H1 (cell line): ENCODE data around the gene PAXX. TPM values are rescaled to one million over a fixed set of nuclear protein-coding genes. Genes with fewer than 3 reads are reported as not detected.

ENCODE experiments used
- CTCF ChIA-PET: fragments of 300-600 bp; sonication (Branson Sonifier 250); formaldehyde crosslinking; loops from one replicate; lab custom pipeline; 2021; ENCODE audit not compliant: partially characterized antibody; lab: Charles Lee
- POLR2A ChIA-PET: fragments of 300-600 bp; sonication (Branson Sonifier 250); formaldehyde crosslinking; loops from one replicate; lab custom pipeline; 2021; ENCODE audit warnings: inconsistent platforms; ENCODE audit not compliant: partially characterized antibody; lab: Charles Lee
- DNase-seq, 2 experiments: peaks; one replicate each; pipeline versions ENCODE4 v3.0.0 to v3.0.0-alpha.2; 2010 to 2022; ENCODE audit warnings: low spot score in 2 of 2, low read depth in 1 of 2, mixed read lengths in 1 of 2
- FAIRE-seq: peaks from 2 replicates; lab custom pipeline; 2011; peaks lifted over from hg19 to GRCh38; lab: Jason Lieb, UNC
- H2AFZ ChIP-seq: 2 replicates; pipeline ENCODE4 v1.8.1; 2012; ENCODE audit warnings: low read length, inconsistent platforms
- H2AK5ac ChIP-seq: 2 replicates; pipeline ENCODE4 v1.6.1; 2013; ENCODE audit warnings: low read depth, low read length
- H2BK120ac ChIP-seq: replicated peaks from 2 replicates; pipeline ENCODE3; 2013; ENCODE audit warnings: low read depth, low read length, inconsistent platforms
- H2BK12ac ChIP-seq: 2 replicates; pipeline ENCODE4 v1.6.1; 2013; ENCODE audit warnings: low read depth, low read length
- H2BK15ac ChIP-seq: 2 replicates; pipeline ENCODE4 v1.6.1; 2013; ENCODE audit warnings: low read length
- H2BK20ac ChIP-seq: 2 replicates; pipeline ENCODE4 v1.6.1; 2013; ENCODE audit warnings: low read length
- H2BK5ac ChIP-seq: 2 replicates; pipeline ENCODE4 v1.6.1; 2013; ENCODE audit warnings: low read depth, low read length
- H3K14ac ChIP-seq: 2 replicates; pipeline ENCODE4 v1.6.1; 2013; ENCODE audit warnings: inconsistent platforms; ENCODE audit not compliant: insufficient read length
- H3K18ac ChIP-seq: 2 replicates; pipeline ENCODE4 v1.6.1; 2013; ENCODE audit warnings: low read length; ENCODE audit errors: extremely low read depth
- H3K23ac ChIP-seq: 2 replicates; pipeline ENCODE4 v1.6.1; 2013; ENCODE audit warnings: inconsistent platforms; ENCODE audit not compliant: insufficient read length
- H3K23me2 ChIP-seq: 2 replicates; pipeline ENCODE4 v1.6.1; 2013; ENCODE audit warnings: low read depth, low read length
- H3K27ac ChIP-seq: 2 replicates; pipeline ENCODE4 v1.6.1; 2011; ENCODE audit warnings: low read depth, low read length, inconsistent platforms
- H3K27me3 ChIP-seq, 4 experiments: replicated peaks in 1 of 4; 1 replicate in 1 of 4; 2 replicates in 3 of 4; pipeline versions ENCODE4 v1.6.1 to v1.8.1; 2011 to 2013; ENCODE audit warnings: low read length in 3 of 4, mild to moderate bottlenecking in 3 of 4, inconsistent platforms in 2 of 4, mixed read lengths in 2 of 4, moderate library complexity in 1 of 4; ENCODE audit not compliant: control insufficient read depth in 3 of 4, insufficient read depth in 3 of 4; ENCODE audit errors: extremely low read depth in 1 of 4
- H3K36me3 ChIP-seq, 4 experiments: 2 replicates each; pipeline versions ENCODE4 v1.6.1 to v1.8.1; 2011 to 2013; ENCODE audit warnings: mild to moderate bottlenecking in 4 of 4, low read length in 3 of 4, moderate library complexity in 2 of 4, control low read depth in 1 of 4, inconsistent platforms in 1 of 4; ENCODE audit not compliant: insufficient read depth in 4 of 4, control insufficient read depth in 2 of 4
- H3K4ac ChIP-seq: replicated peaks from 2 replicates; pipeline ENCODE3; 2013; ENCODE audit warnings: low read length, low read depth, mixed read lengths, inconsistent platforms; ENCODE audit not compliant: insufficient read length
- H3K4me1 ChIP-seq, 4 experiments: replicated peaks in 1 of 4; 1 replicate in 1 of 4; 2 replicates in 3 of 4; pipeline versions ENCODE4 v1.6.1 to v1.8.1; 2011 to 2013; ENCODE audit warnings: low read length in 3 of 4, inconsistent platforms in 2 of 4, mixed read lengths in 1 of 4; ENCODE audit not compliant: insufficient read depth in 4 of 4, control insufficient read depth in 3 of 4
- H3K4me2 ChIP-seq, 2 experiments: 2 replicates each; pipeline versions ENCODE4 v1.6.1 to v1.8.1; 2011 to 2013; ENCODE audit warnings: low read depth in 2 of 2, low read length in 2 of 2, control low read depth in 1 of 2, inconsistent platforms in 1 of 2, mild to moderate bottlenecking in 1 of 2; ENCODE audit not compliant: insufficient read depth in 1 of 2
- H3K4me3 ChIP-seq, 4 experiments: fragments of 200-600, 300-600 bp in 1 of 4; sonication (generic), shearing (Covaris generic), sonication (Bioruptor Twin) in 1 of 4; 2 replicates each; pipeline versions ENCODE4 v1.5.1 to v1.8.1; 2011 to 2016; ENCODE audit warnings: low read length in 4 of 4, low read depth in 3 of 4, control low read depth in 2 of 4, inconsistent platforms in 2 of 4, mild to moderate bottlenecking in 2 of 4, mixed read lengths in 1 of 4, moderate library complexity in 1 of 4; ENCODE audit not compliant: insufficient read depth in 2 of 4; ENCODE audit errors: extremely low read depth in 1 of 4
- H3K56ac ChIP-seq: replicated peaks from 2 replicates; pipeline ENCODE3; 2013; ENCODE audit warnings: low read depth, mild to moderate bottlenecking, mixed read lengths, low read length, inconsistent platforms; ENCODE audit not compliant: insufficient read length
- H3K79me1 ChIP-seq: 2 replicates; pipeline ENCODE4 v1.6.1; 2013; ENCODE audit warnings: low read depth, low read length, control low read depth
- H3K79me2 ChIP-seq, 2 experiments: 2 replicates each; pipeline versions ENCODE4 v1.6.1 to v1.8.1; 2012 to 2013; ENCODE audit warnings: low read length in 2 of 2, mild to moderate bottlenecking in 2 of 2, inconsistent platforms in 1 of 2; ENCODE audit not compliant: insufficient read depth in 2 of 2, control insufficient read depth in 1 of 2
- H3K9ac ChIP-seq, 4 experiments: replicated peaks in 1 of 4; 1 replicate in 1 of 4; 2 replicates in 3 of 4; pipeline versions ENCODE4 v1.6.1 to v1.8.1; 2011 to 2013; ENCODE audit warnings: low read depth in 3 of 4, low read length in 3 of 4, control low read depth in 2 of 4, mild to moderate bottlenecking in 2 of 4, moderate library complexity in 2 of 4, inconsistent platforms in 1 of 4; ENCODE audit errors: extremely low read depth in 1 of 4
- H3K9me3 ChIP-seq, 2 experiments: 2 replicates each; pipeline versions ENCODE4 v1.6.1 to v1.8.1; 2012 to 2013; ENCODE audit warnings: mild to moderate bottlenecking in 2 of 2, moderate library complexity in 2 of 2, control low read depth in 1 of 2, inconsistent platforms in 1 of 2, low read depth in 1 of 2, low read length in 1 of 2, mixed read lengths in 1 of 2; ENCODE audit not compliant: insufficient read depth in 2 of 2
- H4K20me1 ChIP-seq, 2 experiments: replicated peaks in 1 of 2; 2 replicates each; pipeline versions ENCODE3 to v1.8.1; 2011 to 2013; ENCODE audit warnings: inconsistent platforms in 2 of 2, low read length in 2 of 2, mild to moderate bottlenecking in 1 of 2; ENCODE audit not compliant: insufficient read depth in 2 of 2, control insufficient read depth in 1 of 2
- H4K5ac ChIP-seq: 2 replicates; pipeline ENCODE4 v1.6.1; 2013; ENCODE audit warnings: low read length, low read depth, mixed read lengths, inconsistent platforms; ENCODE audit not compliant: insufficient read length
- H4K8ac ChIP-seq: 2 replicates; pipeline ENCODE4 v1.8.0; 2013; ENCODE audit warnings: mild to moderate bottlenecking, moderate library complexity, low read length, inconsistent platforms; ENCODE audit not compliant: insufficient read depth; ENCODE audit errors: extremely low read depth
- H4K91ac ChIP-seq: replicated peaks from 2 replicates; pipeline ENCODE3; 2013; ENCODE audit warnings: low read length, mixed read lengths, inconsistent platforms; ENCODE audit not compliant: insufficient read length
- ASH2L ChIP-seq: fragments of 200-600, 300-600 bp; sonication (generic); IDR thresholded peaks from one replicate; pipeline ENCODE4 v1.7.1; 2017; ENCODE audit warnings: low read length
- ATF2 ChIP-seq: IDR thresholded peaks from 2 replicates; pipeline ENCODE4 v1.6.1; 2012; ENCODE audit warnings: low read length, inconsistent platforms
- BCL11A ChIP-seq, 2 experiments: IDR thresholded peaks; one replicate each; pipeline ENCODE4 v1.6.1; 2011; ENCODE audit warnings: low read depth in 2 of 2, low read length in 2 of 2, mild to moderate bottlenecking in 2 of 2
- CBX8 ChIP-seq: fragments of 300-800, 300-1000 bp; sonication (generic); IDR thresholded peaks from 2 replicates; pipeline ENCODE4 v1.7.1; 2016; ENCODE audit warnings: low read depth, low read length, borderline replicate concordance
- CHD1 ChIP-seq: IDR thresholded peaks from 2 replicates; pipeline ENCODE4 v1.6.1; 2012; ENCODE audit warnings: low read depth, low read length, improper control_type of control experiment
- E2F6 ChIP-seq: IDR thresholded peaks from 2 replicates; pipeline ENCODE4 v1.6.1; 2012; ENCODE audit warnings: inconsistent platforms
- KDM4A ChIP-seq: IDR thresholded peaks from one replicate; pipeline ENCODE4 v1.7.1; 2012; ENCODE audit warnings: low read depth, mild to moderate bottlenecking, moderate library complexity, low read length, inconsistent platforms; ENCODE audit not compliant: severe bottlenecking
- KDM5A ChIP-seq: fragments of 200-600 bp; IDR thresholded peaks from 2 replicates; pipeline ENCODE4 v1.7.1; 2012; ENCODE audit warnings: mild to moderate bottlenecking, low read length, inconsistent platforms, mixed read lengths
- PHF8 ChIP-seq: fragments of 200-600 bp; sonication (generic); conservative IDR thresholded peaks from 2 replicates; pipeline ENCODE4 v1.7.1; 2012; ENCODE audit warnings: low read depth, mild to moderate bottlenecking, inconsistent platforms, low read length, moderate library complexity
- SIRT6 ChIP-seq: IDR thresholded peaks from one replicate; pipeline ENCODE4 v1.7.1; 2012; ENCODE audit warnings: low read length, inconsistent platforms
- TCF12 ChIP-seq: IDR thresholded peaks from 2 replicates; pipeline ENCODE4 v1.6.1; 2011; ENCODE audit warnings: low read depth, mild to moderate bottlenecking, low read length
- TEAD4 ChIP-seq: IDR thresholded peaks from 2 replicates; pipeline ENCODE4 v1.6.1; 2012; ENCODE audit warnings: low read depth, low read length, inconsistent platforms, mixed read lengths
- WGBS, 2 experiments: shearing (Covaris generic) in 1 of 2; methylation state at CpG; one replicate each; pipeline versions ENCODE4 v1.1.6 to v1.1.7; 2013 to 2015; ENCODE audit warnings: low lambda C conversion rate in 2 of 2, mixed read lengths in 2 of 2, inconsistent platforms in 1 of 2, low coverage in 1 of 2, missing lambda C conversion rate in 1 of 2; ENCODE audit not compliant: insufficient replicate concordance in 2 of 2, insufficient coverage in 1 of 2, insufficient read length in 1 of 2; ENCODE audit errors: extremely low coverage in 1 of 2, missing lambda C conversion rate in 1 of 2; 5-methylcytosine and 5-hydroxymethylcytosine counted together
- polyA plus RNA-seq, 7 experiments: library from polyadenylated mRNA; depleted of rRNA in 3 of 7; stranded (reverse) in 5 of 7; unstranded in 2 of 7; fragments of >200 nt in 5 of 7; fragments of 200-250 nt in 2 of 7; gene quantifications; 1 replicate in 5 of 7; 2 replicates in 1 of 7; 4 replicates in 1 of 7; pipeline versions ENCODE4 v1.2.1 to v1.2.3, GENCODE V29; 2011 to 2013; ENCODE audit warnings: missing spikeins in 2 of 7, mixed read lengths in 2 of 7
- total RNA-seq: library from RNA; stranded (reverse); fragmentation: NEBNext Ultra II Directional; extraction: Animal tissue kit (Norgen Biotek cat#: 25700); gene quantifications from 2 replicates; pipeline ENCODE4 v1.2.1, GENCODE V29; 2021

The PAXX gene
- total and polyA plus RNA-seq, 2 of the 8 experiments (the other 6 are each of a cell fraction or from before 2014, with no cell fraction given): 43.4 to 45.9 TPM

- Histone ChIP-seq H3K18ac (no peak overlapping the region), H2AFZ (no peak overlapping the region), H3K36me3 (peaks cover 0 to 9% (median 0%) of the 10 kb centered on the region in 4 experiments; a peak in 1 of 8 replicates), H3K23me2 (no peaks in the 10 kb centered on the region; the same call in 1 of the 2 replicates), H4K5ac (no peak overlapping the region), H4K91ac (no peak overlapping the region), H3K27me3 (no peaks in the 10 kb centered on the region; a peak in 1 of 7 replicates), H2BK5ac (no peak overlapping the region), H3K56ac (no peak overlapping the region), H3K4me1 (peaks cover 0 to 4% (median under 1%) of the 10 kb centered on the region in 4 experiments; a peak in 2 of 7 replicates), H3K23ac (no peak overlapping the region), H4K20me1 (no peaks in the 10 kb centered on the region), H2BK20ac (no peak overlapping the region), H3K27ac (no peak overlapping the region), H2BK15ac (no peak overlapping the region), H3K4me3 (no peak overlapping the region), H3K9ac (no peak overlapping the region), H4K8ac (no peak overlapping the region), H2BK12ac (no peak overlapping the region), H3K4me2 (no peak overlapping the region), H2AK5ac (no peak overlapping the region), H3K9me3 (peaks cover 0 to 18% of the 10 kb centered on the region in 2 experiments; a peak in 2 of 4 replicates), H3K79me1 (no peaks in the 10 kb centered on the region), H3K79me2 (no peaks in the 10 kb centered on the region), H3K4ac (no peak overlapping the region), H2BK120ac (no peak overlapping the region), H3K14ac (no peak overlapping the region)
- WGBS, 2 experiments: 96% methylated on average over 20 of the region's 24 CpGs; no CpG with 5 or more reads in 1 of the 2 experiments
- DNase-seq (no peak), FAIRE-seq (no peak)
- ChIA-PET CTCF (interaction anchor here (0.7 to 2.2 kb wide), 6 partner anchors 10 to 92 kb away, joined by 3 to 11 read pairs (median 5); no protein-coding TSS in a partner anchor), POLR2A (no interaction called here)
- TF ChIP-seq TEAD4 (no peak), ATF2 (no peak), CBX8 (no peak), BCL11A (IDR thresholded peaks at IDR 0.05; ENCODE audit: low read depth in 2 of 2, low read length in 2 of 2) (no peak), PHF8 (no peak), ASH2L (no peak), KDM4A (no peak), E2F6 (no peak), TCF12 (no peak), KDM5A (no peak), SIRT6 (no peak), CHD1 (no peak)
Measured at GRCh38 chr9:137011156-137011555, 18.9 kb downstream of the PAXX start.
